B cell (primary cell): ENCODE results near the gene TGDS. TPM values are rescaled to one million over a fixed set of nuclear protein-coding genes. Genes with fewer than 3 reads are reported as not detected.
A peak's percentile ranks its signal among the peaks of the same experiment; 100 is the strongest.

Experiments
- ATAC-seq: fragments of 200-7000 bp; cut with Tn5 transposase; one replicate; pipeline ENCODE4 v1.10.0; 2021; ENCODE audit warnings: low read depth, mild to moderate bottlenecking, moderate number of reproducible peaks, moderate library complexity
- CTCF ChIA-PET: fragments of 350-600 bp; sonication (Branson Sonifier 250); formaldehyde crosslinking; loops from one replicate; lab custom pipeline; 2021; ENCODE audit warnings: antibody characterized with exemption, inconsistent platforms; lab: Charles Lee
- POLR2A ChIA-PET: fragments of 350-600 bp; sonication (Branson Sonifier 250); formaldehyde crosslinking; loops from one replicate; lab custom pipeline; 2021; ENCODE audit warnings: antibody characterized with exemption; lab: Charles Lee
- DNase-seq: peaks from one replicate; pipeline ENCODE4 v3.0.0; 2013
- H2AFZ ChIP-seq: 2 replicates; pipeline ENCODE4 v1.6.1; 2012; ENCODE audit warnings: mild to moderate bottlenecking, low read depth, low read length; ENCODE audit not compliant: insufficient read depth, poor library complexity, severe bottlenecking
- H3K27ac ChIP-seq, 2 donors: 1 replicate in 1 of 2; 2 replicates in 1 of 2; pipeline ENCODE4 v1.5.1; 2012 to 2013; ENCODE audit warnings: low read length in 2 of 2, mild to moderate bottlenecking in 2 of 2, moderate library complexity in 1 of 2
- H3K27me3 ChIP-seq, 4 experiments: fragments of 200-600 bp in 1 of 4; sonication (generic) in 1 of 4; replicated peaks in 1 of 4; 1 replicate in 2 of 4; 2 replicates in 2 of 4; pipeline versions ENCODE4 v1.6.1 to v1.7.0; 2013 to 2016; ENCODE audit warnings: low read length in 3 of 4, mild to moderate bottlenecking in 2 of 4, mixed read lengths in 1 of 4, moderate library complexity in 1 of 4; ENCODE audit not compliant: insufficient read depth in 4 of 4, control insufficient read depth in 3 of 4; ENCODE audit errors: control extremely low read depth in 1 of 4
- H3K36me3 ChIP-seq, 2 experiments: replicated peaks in 1 of 2; 1 replicate in 1 of 2; 2 replicates in 1 of 2; pipeline versions ENCODE4 v1.6.1 to v1.7.1; 2013; ENCODE audit warnings: low read length in 1 of 2; ENCODE audit not compliant: insufficient read depth in 2 of 2, control insufficient read depth in 1 of 2; ENCODE audit errors: control extremely low read depth in 1 of 2, extremely low read depth in 1 of 2
- H3K4me1 ChIP-seq, 2 donors: fragments of 200-600 bp in 1 of 2; sonication (generic) in 1 of 2; 1 replicate in 1 of 2; 2 replicates in 1 of 2; pipeline versions ENCODE4 v1.5.1 to v1.6.1; 2013 to 2017; ENCODE audit warnings: low read length in 2 of 2; ENCODE audit not compliant: control insufficient read depth in 2 of 2, insufficient read depth in 2 of 2
- H3K4me2 ChIP-seq: replicated peaks from 2 replicates; pipeline ENCODE3; 2012; ENCODE audit warnings: mild to moderate bottlenecking, low read depth, low read length; ENCODE audit not compliant: poor library complexity, severe bottlenecking
- H3K4me3 ChIP-seq, 5 experiments: fragments of 200-600 bp in 1 of 5; sonication (generic) in 1 of 5; 1 replicate in 3 of 5; 2 replicates in 2 of 5; pipeline versions ENCODE4 v1.5.1 to v1.7.0; 2011 to 2016; ENCODE audit warnings: low read length in 4 of 5, mild to moderate bottlenecking in 4 of 5, low read depth in 2 of 5, control low read depth in 1 of 5, moderate library complexity in 1 of 5; ENCODE audit not compliant: insufficient read depth in 1 of 5; ENCODE audit errors: control extremely low read depth in 1 of 5, extremely low read depth in 1 of 5
- H3K79me2 ChIP-seq: fragments of 200-600 bp; sonication (generic); one replicate; pipeline ENCODE4 v1.6.0; 2016; ENCODE audit warnings: low read length; ENCODE audit not compliant: control insufficient read depth, insufficient read depth
- H3K9ac ChIP-seq: fragments of 200-600 bp; sonication (generic); 2 replicates; pipeline ENCODE4 v1.6.1; 2017; ENCODE audit warnings: mild to moderate bottlenecking, low read length, moderate library complexity
- H3K9me3 ChIP-seq, 3 donors: one replicate each; pipeline versions ENCODE4 v1.6.1 to v1.7.1; 2013; ENCODE audit warnings: low read length in 2 of 3; ENCODE audit not compliant: control insufficient read depth in 2 of 3, insufficient read depth in 1 of 3; ENCODE audit errors: control extremely low read depth in 1 of 3
- H4K20me1 ChIP-seq: 2 replicates; pipeline ENCODE4 v1.6.0; 2012; ENCODE audit warnings: mild to moderate bottlenecking, low read length; ENCODE audit not compliant: insufficient read depth, control insufficient read depth, poor library complexity, severe bottlenecking
- H3K27ac Mint-ChIP-seq: one replicate; pipeline ENCODE4 v1.8.0; 2021; ENCODE audit warnings: mixed read lengths
- H3K27me3 Mint-ChIP-seq: one replicate; pipeline ENCODE4 v1.8.0; 2021; ENCODE audit warnings: mixed read lengths
- H3K4me1 Mint-ChIP-seq: one replicate; pipeline ENCODE4 v1.8.0; 2021; ENCODE audit warnings: mixed read lengths
- H3K4me3 Mint-ChIP-seq: one replicate; pipeline ENCODE4 v1.8.0; 2021; ENCODE audit warnings: mixed read lengths
- H3K9me3 Mint-ChIP-seq: one replicate; pipeline ENCODE4 v1.8.0; 2022; ENCODE audit warnings: mixed read lengths; ENCODE audit not compliant: insufficient read depth
- CTCF ChIP-seq: fragments of 200-600 bp; IDR thresholded peaks from one replicate; pipeline ENCODE4 v1.8.0; 2022; ENCODE audit warnings: antibody characterized with exemption, mild to moderate bottlenecking
- EZH2 ChIP-seq: IDR thresholded peaks from 2 replicates; pipeline ENCODE4 v1.6.1; 2012; ENCODE audit warnings: borderline replicate concordance, low read depth, mild to moderate bottlenecking, moderate library complexity, low read length; ENCODE audit not compliant: insufficient read depth, poor library complexity, severe bottlenecking
- WGBS: methylation state at CpG from one replicate; pipeline ENCODE4 v1.1.5; 2013; ENCODE audit warnings: missing lambda C conversion rate; ENCODE audit not compliant: insufficient coverage; 5-methylcytosine and 5-hydroxymethylcytosine counted together
- intact Hi-C: fragments of 100-400 bp; cut with micrococcal nuclease; formaldehyde crosslinking; loops from one replicate; pipeline ENCODE4 v1.10.0; 2022
- polyA plus RNA-seq: library from polyadenylated mRNA; depleted of rRNA; stranded (reverse); fragments of >200 nt; gene quantifications from 2 replicates; pipeline ENCODE4 v1.2.3, GENCODE V29; 2012
- total RNA-seq, 2 donors: library from RNA; stranded (reverse); fragments of 120-200 nt in 1 of 2; gene quantifications; 1 replicate in 1 of 2; 2 replicates in 1 of 2; pipeline versions ENCODE4 v1.2.3 to v1.2.4, GENCODE V29; 2013 to 2022

TGDS gene
- total and polyA plus RNA-seq, 2 donors (not counting 1 experiment from before 2014, with no cell fraction given), result 11.7 to 14.7 TPM

GRCh38 chr13:94546061-94546839 is 49.7 kb downstream of the TGDS start:
- WGBS, result 88% methylated on average over 9 of the region's 10 CpGs
- DNase-seq, result no peak
- Histone ChIP-seq H3K9me3 (no peaks in the 10 kb centered on the region), H3K4me2 (no peak overlapping the region), H4K20me1 (no peaks in the 10 kb centered on the region), H3K36me3 (no peaks in the 10 kb centered on the region), H3K27ac (no peak overlapping the region), H2AFZ (no peak overlapping the region), H3K4me3 (no peak overlapping the region), H3K27me3 (no peaks in the 10 kb centered on the region), H3K9ac (no peak overlapping the region), H3K4me1 (peaks cover 13 to 23% of the 10 kb centered on the region in 2 donors), H3K79me2 (no peaks in the 10 kb centered on the region)
- ATAC-seq, result no peak
- no peak for TF ChIP-seq CTCF
- TF ChIP-seq EZH2, result no peak
- CTCF ChIA-PET, result no interaction called here
- POLR2A ChIA-PET, result no interaction called here
- no peak overlapping the region for H3K27ac Mint-ChIP-seq
- no peaks in the 10 kb centered on the region for H3K9me3 Mint-ChIP-seq
- intact Hi-C loops, result no loop called here
- peaks cover 25% of the 10 kb centered on the region for H3K4me1 Mint-ChIP-seq
- peak overlapping the region; percentile 44 for H3K4me3 Mint-ChIP-seq
- H3K27me3 Mint-ChIP-seq, result peaks cover 4% of the 10 kb centered on the region

- Histone ChIP-seq H4K20me1 (no peaks in the 10 kb centered on the region), H3K9me3 (no peaks in the 10 kb centered on the region), H3K4me1 (peaks cover 9 to 17% of the 10 kb centered on the region in 2 donors), H3K27ac (no peak overlapping the region), H3K79me2 (no peaks in the 10 kb centered on the region), H3K4me2 (no peak overlapping the region), H2AFZ (no peak overlapping the region), H3K4me3 (no peak overlapping the region), H3K9ac (no peak overlapping the region), H3K27me3 (no peaks in the 10 kb centered on the region), H3K36me3 (no peaks in the 10 kb centered on the region)
- no peak overlapping the region for H3K27ac Mint-ChIP-seq
- ChIA-PET POLR2A (no interaction called here), CTCF (no interaction called here)
- peaks cover 4% of the 10 kb centered on the region for H3K27me3 Mint-ChIP-seq
- H3K4me3 Mint-ChIP-seq, result no peak overlapping the region
- WGBS, result no CpG with 5 or more reads among the region's 4 CpGs
- no peaks in the 10 kb centered on the region for H3K9me3 Mint-ChIP-seq
- ATAC-seq (no peak), DNase-seq (no peak)
- peaks cover 17% of the 10 kb centered on the region for H3K4me1 Mint-ChIP-seq
- intact Hi-C loops, result no loop called here
- TF ChIP-seq EZH2, result no peak
- TF ChIP-seq CTCF, result no peak
Observed at GRCh38 chr13:94544922-94545321, 51.0 kb downstream of the TGDS start.
